Duodenal mucosa (tissue), 2 donors: ENCODE measurements around the gene TEX12.
"Not testable (repeated sequence)": the region's sequence is repeated elsewhere in the genome, so short reads cannot be mapped to it uniquely, and the experiment has no call there.

Experiments
- H3K27ac ChIP-seq: one replicate; pipeline ENCODE4 v1.7.0; 2013; ENCODE audit warnings: low read depth, low read length
- H3K27me3 ChIP-seq, 2 donors: one replicate each; pipeline ENCODE4 v1.7.0; 2013; ENCODE audit warnings: low read length in 2 of 2, control low read depth in 1 of 2; ENCODE audit not compliant: insufficient read depth in 2 of 2, control insufficient read depth in 1 of 2
- H3K36me3 ChIP-seq, 2 donors: one replicate each; pipeline ENCODE4 v1.7.0; 2013; ENCODE audit warnings: low read length in 2 of 2, control low read depth in 1 of 2; ENCODE audit not compliant: insufficient read depth in 2 of 2, control insufficient read depth in 1 of 2
- H3K4me1 ChIP-seq, 2 donors: one replicate each; pipeline ENCODE4 v1.7.0; 2013; ENCODE audit warnings: low read length in 2 of 2, control low read depth in 1 of 2; ENCODE audit not compliant: insufficient read depth in 2 of 2, control insufficient read depth in 1 of 2
- H3K4me3 ChIP-seq, 2 donors: one replicate each; pipeline ENCODE4 v1.7.0; 2013; ENCODE audit warnings: low read length in 2 of 2, low read depth in 1 of 2
- H3K9ac ChIP-seq, 2 donors: one replicate each; pipeline ENCODE4 v1.7.0; 2013; ENCODE audit warnings: low read length in 2 of 2, low read depth in 1 of 2
- H3K9me3 ChIP-seq, 2 donors: one replicate each; pipeline ENCODE4 v1.7.0; 2013; ENCODE audit warnings: low read length in 2 of 2, control low read depth in 1 of 2; ENCODE audit not compliant: control insufficient read depth in 1 of 2

The TEX12 gene

DNA sequence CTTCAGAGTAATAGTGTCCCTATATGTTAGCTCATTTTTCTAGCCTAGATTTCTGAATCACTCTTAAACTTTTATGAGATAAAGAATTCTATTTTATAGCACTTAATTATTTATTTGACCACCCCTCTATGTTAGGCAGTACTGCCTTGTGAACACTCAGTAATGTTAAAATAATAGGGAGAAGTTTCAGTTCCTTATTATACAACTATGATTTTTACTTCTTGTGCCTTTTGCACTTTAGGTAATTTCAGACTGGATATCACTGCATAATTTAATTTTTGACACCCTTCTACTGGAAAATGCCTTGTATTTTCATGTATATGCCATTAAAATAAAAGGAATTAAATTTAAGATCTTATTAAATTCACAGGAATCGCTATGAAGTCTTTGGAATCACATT lies 11.3 kb downstream of the TEX12 start:
- H3K9me3 ChIP-seq: no peaks in the 10 kb centered on the region
- H3K27me3 ChIP-seq: no peaks in the 10 kb centered on the region
- peaks cover 6 to 11% of the 10 kb centered on the region in 2 donors for H3K4me1 ChIP-seq
- H3K27ac ChIP-seq: no peak overlapping the region
- H3K4me3 ChIP-seq: no peak overlapping the region
- no peaks in the 10 kb centered on the region for H3K36me3 ChIP-seq
- no peak overlapping the region for H3K9ac ChIP-seq

DNA sequence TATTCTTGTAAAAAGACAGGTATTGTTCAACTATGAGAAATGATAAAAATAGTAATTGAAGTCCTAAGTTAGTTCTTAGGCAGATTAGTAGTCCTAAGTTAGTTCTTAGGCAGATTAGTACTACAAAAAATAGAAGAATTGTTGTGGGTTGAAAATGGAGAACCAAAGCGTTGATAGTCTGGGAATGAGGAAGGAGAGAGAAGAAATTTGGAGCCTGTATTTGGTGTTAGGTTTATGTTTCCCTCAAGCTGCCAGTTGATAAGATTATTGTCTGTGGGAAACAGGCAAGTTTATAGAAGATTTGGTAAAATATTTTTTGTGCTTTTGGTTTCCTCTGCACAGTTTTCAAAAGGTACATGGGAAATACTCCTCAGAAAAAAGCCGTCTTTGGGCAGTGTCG lies 11.8 kb downstream of the TEX12 start:
- no peak overlapping the region for H3K4me3 ChIP-seq
- no peak overlapping the region for H3K9ac ChIP-seq
- H3K36me3 ChIP-seq: no peaks in the 10 kb centered on the region
- H3K27ac ChIP-seq: no peak overlapping the region
- H3K9me3 ChIP-seq: no peaks in the 10 kb centered on the region
- no peaks in the 10 kb centered on the region for H3K27me3 ChIP-seq
- H3K4me1 ChIP-seq: peaks cover 6 to 11% of the 10 kb centered on the region in 2 donors

DNA sequence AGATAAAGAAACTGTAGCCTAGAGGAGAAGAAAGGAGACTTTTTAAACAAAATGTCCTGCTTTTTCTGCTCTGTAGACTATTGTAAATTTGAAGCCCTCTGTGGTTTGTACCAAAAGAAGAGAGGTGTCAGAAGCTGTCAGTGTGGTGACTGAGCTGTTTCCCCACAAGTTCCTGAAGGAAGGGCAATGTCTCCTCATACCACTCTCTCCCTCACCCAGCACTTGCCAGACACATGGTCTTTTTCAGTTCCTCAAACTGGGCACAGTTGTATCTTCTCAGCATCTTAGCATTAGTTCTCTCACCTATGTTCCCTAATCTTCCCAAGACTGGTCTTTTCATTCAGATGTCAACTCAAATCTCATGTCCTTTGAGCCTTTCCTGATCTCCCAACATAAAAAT lies 12.4 kb downstream of the TEX12 start:
- Histone ChIP-seq H3K4me3 (no peak overlapping the region), H3K27me3 (no peaks in the 10 kb centered on the region), H3K9me3 (no peaks in the 10 kb centered on the region), H3K4me1 (peaks cover 6 to 11% of the 10 kb centered on the region in 2 donors), H3K36me3 (no peaks in the 10 kb centered on the region), H3K9ac (no peak overlapping the region), H3K27ac (no peak overlapping the region)

DNA sequence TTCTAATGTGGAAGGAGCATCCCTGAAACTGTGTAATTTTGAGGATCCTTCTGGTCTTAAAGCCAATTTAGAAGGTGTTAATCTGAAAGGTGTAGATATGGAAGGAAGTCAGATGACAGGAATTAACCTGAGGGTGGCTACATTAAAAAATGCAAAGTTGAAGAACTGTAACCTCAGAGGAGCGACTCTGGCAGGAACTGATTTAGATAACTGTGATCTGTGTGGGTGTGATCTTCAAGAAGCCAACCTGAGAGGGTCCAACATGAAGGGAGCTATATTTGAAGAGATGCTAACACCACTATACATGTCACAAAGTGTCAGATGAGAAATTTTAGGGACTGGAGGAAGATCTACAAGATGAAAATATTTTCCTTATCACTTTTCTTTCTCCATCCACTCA lies 15.7 kb downstream of the TEX12 start:
- H3K4me1 ChIP-seq: no peaks in the 10 kb centered on the region
- H3K9me3 ChIP-seq: no peaks in the 10 kb centered on the region
- no peak overlapping the region for H3K27ac ChIP-seq
- H3K27me3 ChIP-seq: no peaks in the 10 kb centered on the region
- no peaks in the 10 kb centered on the region for H3K36me3 ChIP-seq
- no peak overlapping the region for H3K4me3 ChIP-seq
- no peak overlapping the region for H3K9ac ChIP-seq

DNA sequence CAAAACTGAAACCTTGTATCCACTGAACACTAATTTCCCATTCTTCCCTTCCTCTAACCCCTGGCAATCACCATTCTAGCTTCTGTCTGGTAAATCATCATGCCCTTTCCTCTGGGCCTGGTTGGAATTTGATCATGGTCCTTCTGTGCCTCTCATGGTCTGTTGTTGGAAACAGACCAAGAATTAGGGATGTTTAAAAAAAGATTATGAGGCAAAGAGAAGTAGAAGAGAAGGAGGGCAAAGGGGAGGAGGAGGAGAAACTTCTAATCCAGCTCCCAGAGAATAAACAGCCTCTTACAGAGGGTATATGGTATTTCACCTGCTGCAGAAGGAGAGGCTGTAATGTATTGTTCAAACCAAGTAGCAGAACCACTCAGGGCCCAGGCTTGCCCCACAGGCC lies 18.7 kb downstream of the TEX12 start:
- Histone ChIP-seq H3K9me3 (no peaks in the 10 kb centered on the region), H3K36me3 (no peaks in the 10 kb centered on the region), H3K4me1 (no peaks in the 10 kb centered on the region), H3K27me3 (no peaks in the 10 kb centered on the region), H3K9ac (no peak overlapping the region), H3K4me3 (no peak overlapping the region), H3K27ac (no peak overlapping the region)

DNA sequence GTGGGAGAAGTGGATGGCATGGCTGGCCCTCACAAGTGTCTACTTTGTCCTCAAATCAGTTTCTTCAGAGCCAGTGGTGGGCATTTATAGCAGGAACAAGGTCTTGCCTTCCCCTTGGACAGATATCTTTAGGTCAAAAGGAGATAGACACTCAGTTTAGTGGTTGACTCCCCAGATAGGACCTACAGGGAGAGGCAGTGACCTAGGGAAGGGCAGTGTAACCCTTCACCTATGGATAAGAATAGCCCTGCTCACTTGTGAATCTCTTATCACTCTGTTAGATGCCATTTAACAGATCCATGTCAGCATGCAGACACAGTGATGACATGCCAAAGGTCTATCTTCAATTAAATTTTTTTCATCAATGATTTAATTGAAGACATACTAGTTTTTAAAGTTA lies 19.1 kb downstream of the TEX12 start:
- Histone ChIP-seq H3K27ac (no peak overlapping the region), H3K9me3 (no peaks in the 10 kb centered on the region), H3K9ac (no peak overlapping the region), H3K36me3 (no peaks in the 10 kb centered on the region), H3K4me1 (no peaks in the 10 kb centered on the region), H3K27me3 (no peaks in the 10 kb centered on the region), H3K4me3 (no peak overlapping the region)

DNA sequence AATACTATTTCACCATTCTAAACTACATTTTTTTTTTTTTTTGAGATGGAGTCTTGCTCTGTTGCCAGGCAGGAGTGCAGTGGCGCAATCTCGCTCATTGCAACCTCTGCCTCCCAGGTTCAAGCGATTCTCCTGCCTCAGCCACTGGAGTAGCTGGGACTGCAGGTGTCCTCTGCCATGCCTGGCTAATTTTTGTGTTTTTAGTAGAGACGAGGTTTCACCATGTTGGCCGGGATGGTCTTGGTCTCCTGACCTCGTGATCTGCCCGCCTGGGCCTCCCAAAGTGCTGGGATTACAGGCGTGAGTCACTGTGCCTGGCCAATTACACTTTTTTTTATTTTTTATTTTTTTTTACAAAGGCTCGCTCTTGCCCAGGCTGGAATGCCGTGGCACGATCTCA lies 27.9 kb downstream of the TEX12 start:
- not testable (repeated sequence) for H3K36me3 ChIP-seq, H3K4me1 ChIP-seq, H3K27me3 ChIP-seq, H3K9ac ChIP-seq, H3K27ac ChIP-seq, H3K4me3 ChIP-seq, H3K9me3 ChIP-seq

GRCh38 chr11:112195951-112196351 lies 28.8 kb downstream of the TEX12 start:
- Histone ChIP-seq H3K36me3 (no peaks in the 10 kb centered on the region), H3K4me1 (peaks cover 0 to 6% of the 10 kb centered on the region in 2 donors), H3K9ac (no peak overlapping the region), H3K9me3 (no peaks in the 10 kb centered on the region), H3K27me3 (no peaks in the 10 kb centered on the region), H3K4me3 (no peak overlapping the region), H3K27ac (no peak overlapping the region)

DNA sequence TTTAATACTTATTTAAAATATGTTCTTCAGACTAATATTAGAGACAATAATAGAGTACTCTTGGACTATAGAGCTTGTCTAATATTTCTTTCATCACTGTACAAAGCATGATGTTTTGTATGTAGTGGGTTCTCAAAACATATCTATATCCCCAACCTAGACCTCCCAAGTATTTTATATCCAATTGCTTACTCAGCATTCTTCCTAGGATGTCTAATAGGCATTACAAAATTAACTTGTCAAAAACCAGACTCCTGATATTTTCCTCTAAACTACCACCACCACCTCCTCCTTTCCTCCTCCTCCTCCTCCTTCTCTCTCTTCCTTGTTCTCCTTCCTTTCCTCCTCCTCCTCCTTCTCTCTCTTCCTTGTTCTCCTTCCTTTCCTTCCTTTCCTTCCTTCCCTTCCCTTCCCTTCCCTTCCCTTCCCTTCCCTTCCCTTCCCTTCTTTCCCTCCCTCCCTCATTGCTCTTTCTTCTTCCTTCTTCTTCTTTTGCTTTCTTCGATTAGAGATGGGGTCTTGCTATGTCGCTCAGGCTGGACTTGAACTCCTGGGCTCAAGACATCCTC lies 29.4 kb downstream of the TEX12 start:
- no peak overlapping the region for H3K4me3 ChIP-seq
- H3K4me1 ChIP-seq: peaks cover 0 to 6% of the 10 kb centered on the region in 2 donors
- no peaks in the 10 kb centered on the region for H3K27me3 ChIP-seq
- H3K36me3 ChIP-seq: no peaks in the 10 kb centered on the region
- H3K27ac ChIP-seq: no peak overlapping the region
- no peak overlapping the region for H3K9ac ChIP-seq
- H3K9me3 ChIP-seq: no peaks in the 10 kb centered on the region

- not testable (repeated sequence) for H3K9me3 ChIP-seq, H3K27me3 ChIP-seq, H3K4me1 ChIP-seq, H3K27ac ChIP-seq, H3K4me3 ChIP-seq, H3K36me3 ChIP-seq, H3K9ac ChIP-seq
These were observed 31.9 kb downstream of the TEX12 start for GRCh38 chr11:112199101-112199500.

DNA sequence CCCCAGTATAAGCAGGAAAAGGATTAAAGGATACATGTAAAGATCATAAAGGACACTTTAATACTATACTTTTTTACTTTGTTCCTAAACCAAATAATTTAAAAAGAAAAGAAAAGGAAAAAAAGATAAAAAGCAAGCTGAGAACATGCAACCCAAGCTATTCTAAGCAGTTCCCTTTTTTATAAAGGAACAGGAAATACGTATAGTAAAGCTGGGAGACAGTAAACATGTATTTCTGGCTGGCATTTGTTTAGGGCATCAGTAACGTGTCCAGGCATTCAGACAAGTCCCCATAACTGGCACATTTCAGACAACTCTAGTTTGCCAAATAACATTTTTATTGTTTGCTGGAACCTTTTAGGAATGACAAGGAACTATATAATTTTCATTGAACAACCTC lies 33.1 kb downstream of the TEX12 start:
- Histone ChIP-seq H3K9ac (no peak overlapping the region), H3K36me3 (no peaks in the 10 kb centered on the region), H3K27me3 (no peaks in the 10 kb centered on the region), H3K4me1 (peaks cover 0 to 6% of the 10 kb centered on the region in 2 donors), H3K4me3 (no peak overlapping the region), H3K27ac (no peak overlapping the region), H3K9me3 (no peaks in the 10 kb centered on the region)
